Tibial artery (tissue), 4 donors: ENCODE measurements around the gene ISG15.

Source experiments
- DNase-seq, 2 donors: peaks; one replicate each; pipeline ENCODE4 v3.0.0-alpha.2; 2019
- H3K27ac ChIP-seq, 2 donors: fragments of 200-600 bp; sonication (generic) in 1 of 2; 1 replicate in 1 of 2; 2 replicates in 1 of 2; pipeline ENCODE4 v1.5.1; 2018 to 2019; ENCODE audit warnings: mild to moderate bottlenecking in 1 of 2
- H3K27me3 ChIP-seq, 2 donors: fragments of 200-600 bp; sonication (generic) in 1 of 2; one replicate each; pipeline versions ENCODE4 v1.5.1 to v1.6.0; 2016 to 2019
- H3K36me3 ChIP-seq, 3 donors: fragments of 200-600 bp; sonication (generic) in 2 of 3; one replicate each; pipeline ENCODE4 v1.5.1; 2016 to 2019; ENCODE audit warnings: mild to moderate bottlenecking in 2 of 3
- H3K4me1 ChIP-seq, 4 donors: fragments of 200-600 bp; sonication (generic) in 2 of 4; 1 replicate in 3 of 4; 2 replicates in 1 of 4; pipeline ENCODE4 v1.5.1; 2016 to 2019
- H3K4me3 ChIP-seq, 2 donors: fragments of 200-600 bp; sonication (generic) in 1 of 2; 1 replicate in 1 of 2; 2 replicates in 1 of 2; pipeline ENCODE4 v1.5.1; 2018 to 2019; ENCODE audit warnings: mild to moderate bottlenecking in 2 of 2
- H3K9me3 ChIP-seq, 3 donors: fragments of 200-600 bp; sonication (generic) in 1 of 3; one replicate each; pipeline ENCODE4 v1.5.1; 2016 to 2019
- intact Hi-C: fragments of 100-400 bp; cut with DNase I; formaldehyde crosslinking; loops from one replicate; pipeline ENCODE4 v1.15.0; 2023; ENCODE audit warnings: low total_unique reads
- TF ChIP-seq, protein P1 (sequence below), 2 experiments: fragments of 200-600 bp in 1 of 2; fragments of 450-650 bp in 1 of 2; IDR thresholded peaks; one replicate each; pipeline ENCODE4 v1.5.1; 2017 to 2019; ENCODE audit warnings: antibody characterized with exemption in 2 of 2, mild to moderate bottlenecking in 1 of 2, moderate library complexity in 1 of 2

The ISG15 gene

DNA sequence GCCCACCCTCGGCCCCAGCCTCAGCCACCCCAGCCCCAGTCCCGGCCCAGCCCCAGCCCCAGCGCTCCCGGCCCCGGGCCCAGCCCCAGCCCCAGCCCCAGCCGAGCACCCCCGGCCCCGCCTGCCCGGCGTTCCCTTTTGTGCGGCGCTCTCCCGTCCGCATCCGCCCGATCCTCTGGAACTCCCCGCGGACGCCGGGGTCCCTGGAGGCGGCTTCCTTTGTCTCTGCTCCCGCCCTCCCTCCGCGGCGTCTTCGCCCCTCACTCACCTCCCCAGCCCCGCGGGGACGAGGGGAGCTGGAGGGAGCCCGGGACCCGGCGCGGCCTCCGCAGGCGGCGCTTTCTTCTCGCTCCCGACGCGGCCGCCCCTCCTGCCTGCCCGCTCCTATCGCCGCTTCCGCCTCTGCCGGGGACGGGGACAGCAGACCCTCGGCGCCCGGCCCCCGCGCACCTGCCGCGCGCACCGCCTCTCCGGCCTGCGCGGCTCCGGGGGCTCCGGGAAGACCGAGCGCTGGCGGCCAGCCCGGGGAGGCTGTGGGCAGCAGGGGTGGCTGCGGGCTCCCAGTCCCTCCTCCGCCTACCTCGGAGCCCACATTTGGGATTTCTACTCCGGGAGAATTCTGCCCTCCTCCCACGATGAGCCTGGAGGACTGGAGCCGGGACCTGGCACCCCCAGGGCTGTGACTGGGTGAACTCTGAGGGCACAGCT, 20.6 kb downstream of the ISG15 start:
- Histone ChIP-seq H3K9me3 (no peaks in the 10 kb centered on the region), H3K36me3 (peaks cover 0 to 5% (median 0%) of the 10 kb centered on the region in 3 donors), H3K4me1 (peaks cover 0 to 23% (median 19%) of the 10 kb centered on the region in 4 donors), H3K27me3 (peaks cover 3 to 70% of the 10 kb centered on the region in 2 donors), H3K27ac (no peak overlapping the region), H3K4me3 (peak overlapping the region; percentile 40 to 58)
- intact Hi-C loops, result loop anchor here (2.0 kb wide), 1 partner anchor 29 kb away; no protein-coding TSS in a partner anchor
- TF ChIP-seq, protein P1, sequence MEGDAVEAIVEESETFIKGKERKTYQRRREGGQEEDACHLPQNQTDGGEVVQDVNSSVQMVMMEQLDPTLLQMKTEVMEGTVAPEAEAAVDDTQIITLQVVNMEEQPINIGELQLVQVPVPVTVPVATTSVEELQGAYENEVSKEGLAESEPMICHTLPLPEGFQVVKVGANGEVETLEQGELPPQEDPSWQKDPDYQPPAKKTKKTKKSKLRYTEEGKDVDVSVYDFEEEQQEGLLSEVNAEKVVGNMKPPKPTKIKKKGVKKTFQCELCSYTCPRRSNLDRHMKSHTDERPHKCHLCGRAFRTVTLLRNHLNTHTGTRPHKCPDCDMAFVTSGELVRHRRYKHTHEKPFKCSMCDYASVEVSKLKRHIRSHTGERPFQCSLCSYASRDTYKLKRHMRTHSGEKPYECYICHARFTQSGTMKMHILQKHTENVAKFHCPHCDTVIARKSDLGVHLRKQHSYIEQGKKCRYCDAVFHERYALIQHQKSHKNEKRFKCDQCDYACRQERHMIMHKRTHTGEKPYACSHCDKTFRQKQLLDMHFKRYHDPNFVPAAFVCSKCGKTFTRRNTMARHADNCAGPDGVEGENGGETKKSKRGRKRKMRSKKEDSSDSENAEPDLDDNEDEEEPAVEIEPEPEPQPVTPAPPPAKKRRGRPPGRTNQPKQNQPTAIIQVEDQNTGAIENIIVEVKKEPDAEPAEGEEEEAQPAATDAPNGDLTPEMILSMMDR (IDR thresholded peaks at IDR 0.05), result no peak
- DNase-seq, result no peak

DNA sequence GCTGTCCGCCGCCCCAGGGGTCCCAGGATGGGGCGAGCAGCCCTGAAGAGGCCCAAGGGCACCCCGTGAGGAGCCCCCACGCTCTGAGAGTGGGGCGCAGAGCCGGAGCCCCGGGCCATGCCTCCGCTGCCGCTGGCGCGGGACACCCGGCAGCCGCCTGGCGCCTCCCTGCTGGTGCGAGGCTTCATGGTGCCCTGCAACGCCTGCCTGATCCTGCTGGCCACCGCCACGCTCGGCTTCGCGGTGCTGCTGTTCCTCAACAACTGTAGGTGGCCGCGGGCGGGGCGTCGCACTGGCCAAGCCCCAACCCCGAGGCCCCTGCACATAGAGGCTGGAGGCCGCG, 21.1 kb downstream of the ISG15 start:
- Histone ChIP-seq H3K36me3 (peaks cover 0 to 5% (median 0%) of the 10 kb centered on the region in 3 donors), H3K4me1 (peaks cover 0 to 27% (median 20%) of the 10 kb centered on the region in 4 donors), H3K4me3 (no peak overlapping the region), H3K9me3 (no peaks in the 10 kb centered on the region), H3K27ac (no peak overlapping the region), H3K27me3 (peaks cover 3 to 74% of the 10 kb centered on the region in 2 donors)
- intact Hi-C loops, result loop anchor here (2.0 kb wide), 1 partner anchor 28 kb away; no protein-coding TSS in a partner anchor
- TF ChIP-seq, protein P1 (IDR thresholded peaks at IDR 0.05), result no peak
- no peak for DNase-seq

DNA sequence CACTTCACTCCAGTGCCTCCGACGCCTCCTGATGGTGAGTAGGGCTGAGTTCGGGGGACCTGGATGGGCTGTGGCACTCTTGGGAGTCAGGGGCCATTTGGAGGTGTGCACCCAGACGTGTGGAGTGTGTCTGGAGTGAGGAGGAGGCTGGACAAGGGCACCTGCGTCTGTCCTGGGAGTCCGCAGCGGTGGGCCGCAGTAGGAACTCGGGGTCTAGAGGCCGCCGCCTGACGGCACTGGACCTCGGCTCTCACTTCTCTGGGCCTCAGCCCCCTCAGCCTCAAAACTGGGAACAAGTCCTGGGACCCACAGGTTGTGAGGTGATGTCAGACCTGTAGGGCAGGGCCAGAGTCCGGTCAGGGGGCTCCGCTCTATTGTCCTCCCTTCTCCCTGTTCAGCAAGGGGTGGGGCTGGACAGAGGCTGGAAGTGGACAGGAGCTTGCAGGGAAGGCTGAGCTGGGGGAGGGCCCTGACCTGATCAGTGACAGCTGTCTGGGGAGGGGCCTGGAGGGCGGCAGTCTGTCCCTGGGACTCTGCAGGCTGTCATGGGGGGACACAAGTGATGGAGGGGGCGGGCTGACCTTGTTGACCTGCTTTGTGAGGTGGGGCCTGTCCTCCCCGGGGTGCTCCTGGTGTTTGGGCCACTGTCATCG, 22.1 kb downstream of the ISG15 start:
- TF ChIP-seq, protein P1 (IDR thresholded peaks at IDR 0.05), result no peak
- no peak overlapping the region for H3K27ac ChIP-seq
- no peak for DNase-seq
- no peak overlapping the region for H3K4me3 ChIP-seq
- H3K4me1 ChIP-seq, result peaks cover 6 to 37% (median 30%) of the 10 kb centered on the region in 4 donors
- no peaks in the 10 kb centered on the region for H3K9me3 ChIP-seq
- peaks cover 3 to 74% of the 10 kb centered on the region in 2 donors for H3K27me3 ChIP-seq
- peaks cover 0 to 5% (median 0%) of the 10 kb centered on the region in 3 donors for H3K36me3 ChIP-seq
- intact Hi-C loops, result loop anchor here (2.0 kb wide), 1 partner anchor 27 kb away; no protein-coding TSS in a partner anchor

DNA sequence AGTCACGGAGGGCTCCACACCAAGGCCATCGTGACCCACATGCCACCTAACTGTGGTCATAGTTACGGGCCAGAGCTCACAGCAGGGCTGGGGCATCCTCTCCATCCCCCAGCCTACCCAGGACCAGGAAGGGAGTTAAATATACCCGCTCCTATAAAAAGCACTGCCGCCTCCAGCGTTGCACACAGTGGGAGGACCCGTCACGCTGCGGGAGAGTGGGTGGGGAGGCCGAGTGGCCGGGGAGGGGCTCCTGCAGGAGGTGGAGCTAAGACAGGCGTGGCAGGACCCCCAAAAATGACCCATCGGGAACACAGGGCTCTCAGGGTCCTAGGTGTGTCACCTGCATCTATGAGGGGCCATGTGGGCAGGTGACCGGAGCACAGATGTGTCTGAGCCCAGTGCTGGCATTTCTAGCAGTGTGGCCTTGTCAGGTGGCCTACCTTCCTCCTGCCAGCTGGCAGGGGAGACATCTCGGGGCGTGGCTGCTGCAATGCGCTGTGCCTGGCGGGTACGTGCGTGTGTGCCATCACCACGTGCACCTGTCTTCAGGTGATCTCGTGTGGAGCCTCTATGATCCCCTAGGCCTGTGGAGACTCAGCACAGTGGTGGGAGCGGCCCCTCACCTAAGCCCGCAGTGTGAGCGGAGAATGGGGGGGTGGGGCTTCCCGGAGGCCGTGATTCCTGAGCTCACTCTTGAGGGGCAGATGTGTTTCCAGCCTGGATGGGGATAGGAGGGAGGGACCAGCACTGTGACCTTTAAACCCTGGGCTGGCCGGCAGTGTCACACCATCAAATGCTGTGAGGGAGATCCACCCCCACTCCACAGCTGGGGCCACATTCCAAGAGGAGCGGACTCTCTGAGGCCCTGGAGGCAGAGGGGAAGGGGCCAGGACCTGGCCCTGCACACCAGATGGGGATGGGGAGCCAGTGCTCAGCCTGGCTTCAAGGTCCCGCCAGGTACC, 24.4 kb downstream of the ISG15 start:
- Histone ChIP-seq H3K9me3 (no peaks in the 10 kb centered on the region), H3K36me3 (peaks cover 0 to 8% (median 0%) of the 10 kb centered on the region in 3 donors), H3K27ac (no peak overlapping the region), H3K27me3 (peaks cover 3 to 58% of the 10 kb centered on the region in 2 donors), H3K4me3 (no peak overlapping the region), H3K4me1 (peaks cover 6 to 34% (median 31%) of the 10 kb centered on the region in 4 donors)
- no peak for DNase-seq
- intact Hi-C loops, result no loop called here
- TF ChIP-seq, protein P1 (IDR thresholded peaks at IDR 0.05), result no peak

DNA sequence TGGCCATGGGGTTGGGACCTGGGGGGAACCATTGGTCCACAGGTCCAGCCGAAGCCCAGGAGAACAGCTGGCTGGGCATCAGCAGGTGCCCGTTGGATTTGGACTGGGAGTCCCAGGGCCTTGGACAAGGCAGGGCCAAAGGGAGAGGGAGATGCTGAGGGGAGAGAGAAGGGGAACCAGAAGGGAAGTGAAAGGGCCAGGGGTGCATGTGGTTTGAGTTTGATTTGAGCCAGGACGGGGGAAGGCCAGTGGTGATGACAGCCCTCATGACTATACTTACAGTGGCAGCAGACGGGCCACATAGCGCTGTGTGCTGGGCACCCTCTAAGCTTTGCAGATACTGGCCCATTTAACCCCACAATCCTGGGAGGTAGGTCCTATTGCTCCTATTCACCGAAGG, 25.4 kb downstream of the ISG15 start:
- no peak for DNase-seq
- Histone ChIP-seq H3K4me1 (peaks cover 6 to 24% (median 20%) of the 10 kb centered on the region in 4 donors), H3K36me3 (peaks cover 0 to 16% (median 0%) of the 10 kb centered on the region in 3 donors), H3K4me3 (no peak overlapping the region), H3K27me3 (peaks cover 0 to 48% of the 10 kb centered on the region in 2 donors), H3K9me3 (no peaks in the 10 kb centered on the region), H3K27ac (no peak overlapping the region)
- intact Hi-C loops, result no loop called here
- TF ChIP-seq, protein P1 (IDR thresholded peaks at IDR 0.05), result no peak
